HG03066 (cell line): ENCODE measurements around the gene EGR4.

Source experiments
- ATAC-seq: cut with Tn5 transposase; IDR thresholded peaks from one replicate; pipeline ENCODE4 v1.9.1; 2021; ENCODE audit warnings: low read depth; ENCODE audit not compliant: unreplicated experiment

Gene EGR4

GRCh38 chr2:73293534-73294171 lies at the start of gene EGR4:
EGR4 (minus strand) TSS chr2:73293548; CDS start chr2:73293317, 231 bp downstream.
- ATAC-seq: peak; percentile 89

- no peak for ATAC-seq
Observed at GRCh38 chr2:73341039-73341438, 47.7 kb upstream of the EGR4 start.

GRCh38 chr2:73339201-73339600 lies 45.9 kb upstream of the EGR4 start:
- no peak for ATAC-seq

- no peak for ATAC-seq
Observed at GRCh38 chr2:73337828-73338227, 44.5 kb upstream of the EGR4 start.

- no peak for ATAC-seq
Observed at GRCh38 chr2:73334620-73335019, 41.3 kb upstream of the EGR4 start.

- no peak for ATAC-seq
Observed at GRCh38 chr2:73334045-73334444, 40.7 kb upstream of the EGR4 start.

GRCh38 chr2:73333564-73333963 lies 40.2 kb upstream of the EGR4 start:
- ATAC-seq: no peak

- no peak for ATAC-seq
Observed at GRCh38 chr2:73324126-73324725, 30.9 kb upstream of the EGR4 start.

- no peak for ATAC-seq
Observed at GRCh38 chr2:73323551-73323950, 30.2 kb upstream of the EGR4 start.

- ATAC-seq: no peak
Observed at GRCh38 chr2:73314441-73314840, 21.1 kb upstream of the EGR4 start.

- ATAC-seq: no peak
Observed at GRCh38 chr2:73307720-73308119, 14.4 kb upstream of the EGR4 start.

GRCh38 chr2:73301636-73302035 lies 8.3 kb upstream of the EGR4 start:
- no peak for ATAC-seq

- ATAC-seq: no peak
Observed at GRCh38 chr2:73300926-73301325, 7.6 kb upstream of the EGR4 start.

- no peak for ATAC-seq
Observed at GRCh38 chr2:73297586-73297985, 4.2 kb upstream of the EGR4 start.

GRCh38 chr2:73297151-73297559 lies 3.8 kb upstream of the EGR4 start:
- ATAC-seq: no peak

- no peak for ATAC-seq
Observed at GRCh38 chr2:73295751-73296400, 2.5 kb upstream of the EGR4 start.

- no peak for ATAC-seq
Observed at GRCh38 chr2:73294239-73294638, 891 bp upstream of the EGR4 start.

GRCh38 chr2:73292906-73293533 lies 328 bp downstream of the EGR4 start:
- no peak for ATAC-seq

- ATAC-seq: no peak
Observed at GRCh38 chr2:73292316-73292905, 937 bp downstream of the EGR4 start.

- no peak for ATAC-seq
Observed at GRCh38 chr2:73291461-73292315, 1.7 kb downstream of the EGR4 start.
